Nephron (organoid): ENCODE results near the gene IFNL2.

Experiments
- H3K27ac Mint-ChIP-seq, 3 experiments: 2 replicates each; pipeline ENCODE4 v1.8.0; 2020; ENCODE audit warnings: mixed read lengths in 3 of 3, mild to moderate bottlenecking in 2 of 3, moderate library complexity in 1 of 3
- H3K27me3 Mint-ChIP-seq: 2 replicates; pipeline ENCODE4 v1.8.0; 2021; ENCODE audit warnings: low read depth, mild to moderate bottlenecking, moderate library complexity, mixed read lengths
- H3K36me3 Mint-ChIP-seq: 2 replicates; pipeline ENCODE4 v1.8.0; 2020; ENCODE audit warnings: low read depth, mixed read lengths
- H3K4me1 Mint-ChIP-seq: 2 replicates; pipeline ENCODE4 v1.8.0; 2020; ENCODE audit warnings: mixed read lengths
- H3K4me3 Mint-ChIP-seq, 3 experiments: 2 replicates each; pipeline ENCODE4 v1.8.0; 2020; ENCODE audit warnings: mild to moderate bottlenecking in 3 of 3, mixed read lengths in 3 of 3, moderate library complexity in 2 of 3
- H3K9me3 Mint-ChIP-seq: 2 replicates; pipeline ENCODE4 v1.8.0; 2020; ENCODE audit warnings: mixed read lengths
- CTCF ChIP-seq, 3 experiments: fragments of 200-600 bp; sonication (generic); IDR thresholded peaks; one replicate each; pipeline ENCODE4 v1.5.0; 2021; ENCODE audit warnings: antibody characterized with exemption in 3 of 3; ENCODE audit not compliant: unreplicated experiment in 3 of 3

IFNL2 gene

GRCh38 chr19:39310558-39311311 lies 42.5 kb downstream of the IFNL2 start:
- no peak overlapping the region for H3K27ac Mint-ChIP-seq
- no peak for TF ChIP-seq CTCF (IDR thresholded peaks at IDR 0.05; ENCODE audit: unreplicated experiment in 3 of 3)
- H3K4me1 Mint-ChIP-seq = peaks cover 13% of the 10 kb centered on the region
- no peaks in the 10 kb centered on the region for H3K9me3 Mint-ChIP-seq
- H3K36me3 Mint-ChIP-seq = peaks cover 22% of the 10 kb centered on the region
- H3K4me3 Mint-ChIP-seq = peak overlapping the region in 1 of 3 experiments; percentile 34
- peaks cover 47% of the 10 kb centered on the region for H3K27me3 Mint-ChIP-seq

- H3K36me3 Mint-ChIP-seq = peaks cover 25% of the 10 kb centered on the region
- no peaks in the 10 kb centered on the region for H3K9me3 Mint-ChIP-seq
Observed at GRCh38 chr19:39314016-39314728, 46.0 kb downstream of the IFNL2 start.

GRCh38 chr19:39315933-39316332 lies 47.7 kb downstream of the IFNL2 start:
- peaks cover 9% of the 10 kb centered on the region for H3K4me1 Mint-ChIP-seq
- H3K9me3 Mint-ChIP-seq = no peaks in the 10 kb centered on the region
- no peak overlapping the region for H3K4me3 Mint-ChIP-seq
- peaks cover 19% of the 10 kb centered on the region for H3K27me3 Mint-ChIP-seq
- H3K27ac Mint-ChIP-seq = no peak overlapping the region
- no peak for TF ChIP-seq CTCF (IDR thresholded peaks at IDR 0.05; ENCODE audit: unreplicated experiment in 3 of 3)
- peaks cover 16% of the 10 kb centered on the region for H3K36me3 Mint-ChIP-seq

More at GRCh38 chr19:39314016-39314728, 46.0 kb downstream of the IFNL2 start:
- peaks cover 5% of the 10 kb centered on the region for H3K4me1 Mint-ChIP-seq
- H3K4me3 Mint-ChIP-seq = no peak overlapping the region
- no peak overlapping the region for H3K27ac Mint-ChIP-seq
- peaks cover 27% of the 10 kb centered on the region for H3K27me3 Mint-ChIP-seq
- no peak for TF ChIP-seq CTCF (IDR thresholded peaks at IDR 0.05; ENCODE audit: unreplicated experiment in 3 of 3)

- Mint-ChIP-seq H3K4me1 (peaks cover 9% of the 10 kb centered on the region), H3K9me3 (no peaks in the 10 kb centered on the region), H3K27me3 (peaks cover 19% of the 10 kb centered on the region), H3K27ac (no peak overlapping the region), H3K4me3 (peak overlapping the region; percentile 1 to 54 (median 48)), H3K36me3 (peaks cover 11% of the 10 kb centered on the region)
- TF ChIP-seq CTCF (IDR thresholded peaks at IDR 0.05; ENCODE audit: unreplicated experiment in 3 of 3) = no peak
Observed at GRCh38 chr19:39316627-39317321, 48.6 kb downstream of the IFNL2 start.

- TF ChIP-seq CTCF (IDR thresholded peaks at IDR 0.05; ENCODE audit: unreplicated experiment in 3 of 3) = no peak
- H3K4me1 Mint-ChIP-seq = peaks cover 9% of the 10 kb centered on the region
- no peak overlapping the region for H3K27ac Mint-ChIP-seq
- peaks cover 21% of the 10 kb centered on the region for H3K27me3 Mint-ChIP-seq
- H3K36me3 Mint-ChIP-seq = peaks cover 11% of the 10 kb centered on the region
- no peak overlapping the region for H3K4me3 Mint-ChIP-seq
- no peaks in the 10 kb centered on the region for H3K9me3 Mint-ChIP-seq
Observed at GRCh38 chr19:39317476-39317875, 49.3 kb downstream of the IFNL2 start.
